Mesodermal cell (in vitro differentiated cells): ENCODE data around the gene TREH.
"Not testable (repeated sequence)": the region's sequence is repeated elsewhere in the genome, so short reads cannot be mapped to it uniquely, and the experiment has no call there.

Experiments used
- H3K27ac ChIP-seq: 2 replicates; pipeline ENCODE4 v1.7.0; 2013; ENCODE audit warnings: mild to moderate bottlenecking, low read depth, low read length, moderate library complexity; ENCODE audit not compliant: severe bottlenecking
- H3K36me3 ChIP-seq: 2 replicates; pipeline ENCODE4 v1.7.1; 2013; ENCODE audit warnings: mild to moderate bottlenecking, low read length, moderate library complexity; ENCODE audit not compliant: control insufficient read depth, insufficient read depth
- H3K4me1 ChIP-seq: one replicate; pipeline ENCODE4 v1.7.1; 2013; ENCODE audit warnings: mild to moderate bottlenecking, low read length; ENCODE audit not compliant: insufficient read depth, control insufficient read depth, poor library complexity, severe bottlenecking
- H3K4me3 ChIP-seq: 2 replicates; pipeline ENCODE4 v1.7.0; 2013; ENCODE audit warnings: low read length, control low read depth, mild to moderate bottlenecking; ENCODE audit not compliant: insufficient read depth, poor library complexity, severe bottlenecking; ENCODE audit errors: extremely low read depth
- H3K9me3 ChIP-seq: 2 replicates; pipeline ENCODE4 v1.7.1; 2013; ENCODE audit warnings: mild to moderate bottlenecking, low read length, moderate library complexity; ENCODE audit not compliant: control insufficient read depth
- WGBS, 2 experiments: methylation state at CpG; one replicate each; pipeline ENCODE4 v1.1.5; 2013; ENCODE audit warnings: missing lambda C conversion rate in 2 of 2; ENCODE audit not compliant: insufficient coverage in 2 of 2; 5-methylcytosine and 5-hydroxymethylcytosine counted together

The TREH gene

GRCh38 chr11:118684187-118684586 lies 4.7 kb upstream of the TREH start:
- H3K4me3 ChIP-seq: no peak overlapping the region
- H3K9me3 ChIP-seq: no peaks in the 10 kb centered on the region
- no peak overlapping the region for H3K27ac ChIP-seq
- no peaks in the 10 kb centered on the region for H3K36me3 ChIP-seq
- H3K4me1 ChIP-seq: no peaks in the 10 kb centered on the region
- WGBS, 2 experiments: 90% methylated on average over 2 of the region's 2 CpGs; no CpG with 5 or more reads in 1 of the 2 experiments

GRCh38 chr11:118682939-118683338 lies 3.5 kb upstream of the TREH start:
- not testable (repeated sequence) for H3K9me3 ChIP-seq, H3K27ac ChIP-seq, H3K4me3 ChIP-seq, H3K4me1 ChIP-seq, H3K36me3 ChIP-seq
- WGBS, 2 experiments: 87 to 100% methylated on average over 1 to 4 of the region's 6 CpGs

- H3K36me3 ChIP-seq: no peaks in the 10 kb centered on the region
- no peak overlapping the region for H3K27ac ChIP-seq
- no peaks in the 10 kb centered on the region for H3K4me1 ChIP-seq
- H3K9me3 ChIP-seq: no peaks in the 10 kb centered on the region
- no CpG with 5 or more reads among the region's 1 CpG for WGBS, 2 experiments
- no peak overlapping the region for H3K4me3 ChIP-seq
Observed at GRCh38 chr11:118682372-118682771, 2.9 kb upstream of the TREH start.

- not testable (repeated sequence) for H3K4me3 ChIP-seq, H3K27ac ChIP-seq, H3K36me3 ChIP-seq, H3K4me1 ChIP-seq
- peaks cover 11% of the 10 kb centered on the region for H3K9me3 ChIP-seq
- WGBS, 2 experiments: 42 to 57% methylated on average over 10 to 11 of the region's 11 CpGs
Observed at GRCh38 chr11:118678908-118679307, 542 bp downstream of the TREH start.

GRCh38 chr11:118677977-118678376 lies 1.5 kb downstream of the TREH start:
- H3K4me1 ChIP-seq: no peaks in the 10 kb centered on the region
- 91 to 97% methylated on average over 4 to 5 of the region's 6 CpGs for WGBS, 2 experiments
- H3K36me3 ChIP-seq: no peaks in the 10 kb centered on the region
- peaks cover 11% of the 10 kb centered on the region for H3K9me3 ChIP-seq
- no peak overlapping the region for H3K4me3 ChIP-seq
- no peak overlapping the region for H3K27ac ChIP-seq

- Histone ChIP-seq H3K9me3 (peaks cover 16% of the 10 kb centered on the region), H3K4me3 (no peak overlapping the region), H3K27ac (no peak overlapping the region), H3K4me1 (no peaks in the 10 kb centered on the region), H3K36me3 (no peaks in the 10 kb centered on the region)
- WGBS, 2 experiments: 80 to 100% methylated on average over 1 of the region's 1 CpG
Observed at GRCh38 chr11:118674082-118674435, 5.4 kb downstream of the TREH start.

- WGBS, 2 experiments: 88 to 92% methylated on average over 6 of the region's 6 CpGs
- H3K27ac ChIP-seq: no peak overlapping the region
- peaks cover 16% of the 10 kb centered on the region for H3K9me3 ChIP-seq
- no peaks in the 10 kb centered on the region for H3K36me3 ChIP-seq
- H3K4me3 ChIP-seq: no peak overlapping the region
- no peaks in the 10 kb centered on the region for H3K4me1 ChIP-seq
Observed at GRCh38 chr11:118673361-118674081, 5.9 kb downstream of the TREH start.

- WGBS, 2 experiments: 20 to 50% methylated on average over 1 of the region's 1 CpG
- Histone ChIP-seq H3K4me1 (no peaks in the 10 kb centered on the region), H3K27ac (no peak overlapping the region), H3K4me3 (no peak overlapping the region), H3K36me3 (no peaks in the 10 kb centered on the region), H3K9me3 (peaks cover 16% of the 10 kb centered on the region)
Observed at GRCh38 chr11:118672846-118673245, 6.6 kb downstream of the TREH start.

GRCh38 chr11:118671254-118671653 lies 8.2 kb downstream of the TREH start:
- Histone ChIP-seq H3K9me3 (peaks cover 10% of the 10 kb centered on the region), H3K27ac (no peak overlapping the region), H3K4me1 (no peaks in the 10 kb centered on the region), H3K4me3 (no peak overlapping the region), H3K36me3 (no peaks in the 10 kb centered on the region)
- 96 to 100% methylated on average over 2 of the region's 2 CpGs for WGBS, 2 experiments

GRCh38 chr11:118670063-118670462 lies 9.4 kb downstream of the TREH start:
- Histone ChIP-seq H3K4me1 (no peaks in the 10 kb centered on the region), H3K27ac (no peak overlapping the region), H3K36me3 (no peaks in the 10 kb centered on the region), H3K4me3 (no peak overlapping the region), H3K9me3 (peaks cover 4% of the 10 kb centered on the region)
- 43 to 75% methylated on average over 1 of the region's 2 CpGs for WGBS, 2 experiments

- 93% methylated on average over 4 to 5 of the region's 5 CpGs for WGBS, 2 experiments
- Histone ChIP-seq H3K4me3 (no peak overlapping the region), H3K9me3 (peaks cover 4% of the 10 kb centered on the region), H3K4me1 (no peaks in the 10 kb centered on the region), H3K36me3 (no peaks in the 10 kb centered on the region), H3K27ac (no peak overlapping the region)
Observed at GRCh38 chr11:118666371-118666770, 13.1 kb downstream of the TREH start.
